Breast epithelium (tissue), 3 donors: ENCODE data around the gene TNFRSF8.

ENCODE experiments used
- CTCF ChIP-seq, 3 donors: fragments of 450-650 bp; IDR thresholded peaks; one replicate each; pipeline ENCODE4 v1.5.1; 2016 to 2017; ENCODE audit warnings: antibody characterized with exemption in 3 of 3, mild to moderate bottlenecking in 3 of 3, moderate library complexity in 3 of 3
- POLR2A ChIP-seq: fragments of 450-650 bp; IDR thresholded peaks from one replicate; pipeline ENCODE4 v1.6.1; 2016; ENCODE audit warnings: antibody characterized with exemption, mild to moderate bottlenecking, moderate library complexity
- POLR2AphosphoS5 ChIP-seq, 3 donors: sonication (generic); formaldehyde crosslinking; IDR thresholded peaks; one replicate each; pipeline ENCODE4 v1.6.1; 2017; ENCODE audit warnings: antibody characterized with exemption in 3 of 3

- TF ChIP-seq CTCF (IDR thresholded peaks at IDR 0.05) = no peak
- no peak for TF ChIP-seq POLR2A
- TF ChIP-seq POLR2AphosphoS5 (IDR thresholded peaks at IDR 0.05) = no peak
These were observed 5.0 kb upstream of the TNFRSF8 start for GRCh38 chr1:12057940-12058687.
